GM18520 (cell line): ENCODE data around the gene ARL15.

Experiments
- ATAC-seq: cut with Tn5 transposase; IDR thresholded peaks from one replicate; pipeline ENCODE4 v1.9.1; 2021; ENCODE audit not compliant: unreplicated experiment

Gene ARL15

DNA sequence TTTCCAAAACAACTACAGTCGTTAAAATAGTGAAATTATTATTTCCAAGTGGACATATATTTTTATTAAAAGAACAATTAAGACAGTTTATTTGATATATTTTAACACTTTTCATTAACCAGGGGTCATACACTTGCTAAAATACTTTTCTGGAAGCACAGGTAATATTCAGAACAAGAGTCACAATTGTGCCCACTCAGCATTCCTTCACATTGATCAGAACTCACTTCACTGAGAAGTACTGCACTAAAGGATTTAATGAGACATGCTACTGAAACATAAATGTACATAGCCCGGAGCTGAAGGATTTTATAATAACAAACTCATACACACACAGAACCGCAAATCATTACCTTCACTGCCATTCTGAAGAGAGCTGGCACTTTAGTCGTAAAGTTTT, 361.8 kb downstream of the ARL15 start:
- ATAC-seq = no peak

GRCh38 chr5:53946405-53947100, 363.8 kb downstream of the ARL15 start:
- no peak for ATAC-seq

DNA sequence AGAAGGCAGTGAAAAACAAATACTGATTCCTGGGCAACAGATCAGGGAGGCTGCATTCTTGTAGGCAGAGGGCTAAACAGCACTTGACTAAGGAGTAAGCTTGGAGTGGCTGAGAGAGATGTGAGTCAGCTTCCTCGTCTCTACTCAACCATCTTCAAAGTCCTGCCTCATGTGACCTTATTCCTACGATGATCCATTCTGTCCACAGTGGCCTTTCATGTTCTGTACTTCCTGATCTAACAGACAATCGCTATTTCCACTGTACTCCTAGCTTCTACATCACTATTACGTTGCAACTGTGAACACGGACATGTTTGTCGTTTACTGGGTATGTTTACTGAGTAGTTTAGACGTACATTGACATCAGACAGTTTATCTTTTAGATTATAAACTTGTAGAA, 365.4 kb downstream of the ARL15 start:
- ATAC-seq = no peak

DNA sequence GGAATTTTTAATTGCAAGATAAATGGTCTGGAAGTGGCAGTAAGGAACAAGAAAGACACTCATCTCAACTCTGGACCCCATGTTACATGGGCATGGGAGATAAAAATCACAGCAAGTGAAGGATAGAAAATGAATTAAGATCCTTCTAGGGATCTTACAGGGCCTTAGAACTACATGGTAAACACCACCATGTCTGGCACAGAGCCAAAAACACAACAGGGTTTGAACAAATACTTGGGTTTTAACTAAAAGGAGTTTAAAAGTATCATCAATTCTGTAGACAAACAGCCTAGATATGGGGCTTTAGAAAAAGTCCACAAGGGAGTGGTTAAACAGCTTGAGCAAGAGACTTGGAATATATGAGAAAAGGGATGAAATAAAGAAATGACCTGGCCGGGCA, 366.4 kb downstream of the ARL15 start:
- ATAC-seq = no peak

DNA sequence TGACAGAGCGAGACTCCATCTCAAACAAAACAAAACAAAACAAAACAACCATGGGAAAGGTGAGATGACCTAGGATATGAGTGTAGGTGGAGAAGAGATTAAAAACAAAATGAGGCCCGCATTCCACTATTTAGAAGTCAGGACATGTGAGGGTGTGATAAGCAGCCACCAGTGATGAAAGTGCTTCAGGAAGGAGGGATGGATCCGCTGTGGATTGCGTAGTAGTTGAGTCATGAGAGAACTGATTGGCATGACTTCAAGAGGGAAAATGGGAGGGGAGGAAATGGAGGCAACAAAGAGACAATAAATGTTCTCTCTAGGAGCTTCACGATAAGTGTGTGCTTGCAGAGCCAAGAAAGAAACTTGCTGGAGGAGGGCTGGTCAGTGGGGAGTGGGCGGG, 367.6 kb downstream of the ARL15 start:
- no peak for ATAC-seq

GRCh38 chr5:53940921-53941320, 369.5 kb downstream of the ARL15 start:
- ATAC-seq = no peak

DNA sequence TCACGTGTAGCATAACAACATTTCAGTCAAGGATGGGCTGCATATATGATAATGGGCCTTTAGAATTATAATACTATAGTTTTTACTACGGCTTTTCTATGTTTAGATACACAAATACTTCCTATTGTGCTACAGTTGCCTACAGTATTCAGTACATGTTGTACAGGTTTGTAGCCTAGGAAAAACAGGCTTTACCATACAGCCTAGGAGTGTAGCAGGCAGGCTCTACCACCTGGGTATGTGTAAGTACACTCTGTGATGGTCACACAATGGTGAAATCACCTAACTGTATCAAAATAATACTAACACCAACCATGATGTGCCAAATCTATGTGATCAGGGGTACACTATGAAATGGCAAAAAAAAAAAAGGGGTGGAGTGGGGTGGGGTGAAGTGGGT, 372.9 kb downstream of the ARL15 start:
- no peak for ATAC-seq

- no peak for ATAC-seq
Measured at GRCh38 chr5:53936481-53937352, 373.7 kb downstream of the ARL15 start.

- ATAC-seq = no peak
Measured at GRCh38 chr5:53934151-53934820, 376.1 kb downstream of the ARL15 start.

- no peak for ATAC-seq
Measured at GRCh38 chr5:53932351-53932750, 378.0 kb downstream of the ARL15 start.

GRCh38 chr5:53930457-53930856, 379.9 kb downstream of the ARL15 start:
- ATAC-seq = no peak

DNA sequence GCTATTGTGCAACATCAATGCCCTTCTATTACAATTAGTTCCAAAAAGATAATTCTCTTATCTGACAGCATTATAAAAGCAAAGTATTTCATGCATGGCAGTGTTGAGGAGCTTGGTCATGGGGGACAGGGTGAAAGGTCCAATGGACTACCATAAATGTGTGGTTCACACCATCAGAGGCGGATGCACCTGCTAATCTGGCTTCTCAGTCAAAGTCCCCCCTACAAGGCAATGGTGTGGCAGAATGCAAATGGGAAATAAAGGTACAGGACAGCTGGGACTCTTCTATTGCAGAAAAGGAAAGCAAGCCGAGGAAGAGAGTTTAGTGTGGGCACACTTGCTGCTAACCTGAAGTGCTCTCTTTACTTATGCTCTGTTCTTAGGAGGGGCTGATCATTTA, 380.8 kb downstream of the ARL15 start:
- ATAC-seq = peak; percentile 58

- no peak for ATAC-seq
Measured at GRCh38 chr5:53929152-53929551, 381.2 kb downstream of the ARL15 start.

GRCh38 chr5:53928641-53929040, 381.7 kb downstream of the ARL15 start:
- no peak for ATAC-seq

GRCh38 chr5:53927668-53928247, 382.6 kb downstream of the ARL15 start:
- no peak for ATAC-seq

GRCh38 chr5:53926026-53926425, 384.3 kb downstream of the ARL15 start:
- ATAC-seq = no peak

GRCh38 chr5:53924392-53924791, 386.0 kb downstream of the ARL15 start:
- no peak for ATAC-seq

- no peak for ATAC-seq
Measured at GRCh38 chr5:53923961-53924360, 386.4 kb downstream of the ARL15 start.

GRCh38 chr5:53922508-53923498, 387.6 kb downstream of the ARL15 start:
- no peak for ATAC-seq

- ATAC-seq = no peak
Measured at GRCh38 chr5:53917826-53918225, 392.5 kb downstream of the ARL15 start.
